Measurements from ENCODE around the gene NAV1. TPM values are rescaled to one million over a fixed set of nuclear protein-coding genes. Genes with fewer than 3 reads are reported as not detected.

NAV1 gene
- total and polyA plus RNA-seq, 9 of the 15 experiments (the other 6 are each of a cell fraction or from before 2014, with no cell fraction given), result 0.91 to 16.8 (median 3.2) TPM

GRCh38 chr1:201493757-201494617 lies 44.9 kb upstream of the NAV1 start:
- H3K27me3 ChIP-seq (ENCODE audit: control insufficient read depth in 2 of 2, insufficient read depth in 2 of 2, low read length in 2 of 2), result peaks cover 0 to 10% of the 10 kb centered on the region in 2 experiments; a peak in 1 of 5 replicates
- POLR2A ChIA-PET, result interaction anchor here (0.5 to 1.6 kb wide), 2 partner anchors 8 to 10 kb away, joined by 3 to 4 read pairs; no protein-coding TSS in a partner anchor
- no TSS peak for BruUV-seq (replicated peaks)
- in situ Hi-C loops (cut with MboI), result no loop called here
- H3K79me2 ChIP-seq (ENCODE audit: control insufficient read depth, insufficient read depth, low read length), result no peaks in the 10 kb centered on the region
- no peak overlapping the region for H3K9ac ChIP-seq (ENCODE audit: insufficient read depth in 1 of 2, low read depth in 2 of 2, low read length in 2 of 2)
- FAIRE-seq, result no peak
- CTCF ChIA-PET (ENCODE audit: low intra/inter-chr PET ratio), result no interaction called here
- DNase-seq (ENCODE audit: extremely low read depth in 1 of 4, low spot score in 3 of 4), result no peak
- H3K27ac ChIP-seq (ENCODE audit: extremely low read depth, low read depth, low read length), result no peak overlapping the region
- H3K9me3 ChIP-seq (replicated peaks; ENCODE audit: control insufficient read depth, insufficient read depth, low read depth, low read length), result no peaks in the 10 kb centered on the region
- no peak overlapping the region for H2AFZ ChIP-seq (ENCODE audit: low read depth, low read length)
- no peak overlapping the region for H3K4me3 ChIP-seq
- no peak overlapping the region for H3K4me2 ChIP-seq (ENCODE audit: insufficient read depth, low read length)
- intact Hi-C loops (cut with micrococcal nuclease), result no loop called here
- H3K36me3 ChIP-seq (ENCODE audit: control insufficient read depth, insufficient read depth, low read length), result no peaks in the 10 kb centered on the region
- no peak for ATAC-seq
- H3K4me1 ChIP-seq (replicated peaks in 1 of 2; ENCODE audit: control insufficient read depth in 2 of 2, insufficient read depth in 2 of 2, low read length in 2 of 2), result peaks cover 0 to 3% of the 10 kb centered on the region in 2 experiments; a peak in 3 of 5 replicates
- 44% methylated on average over 15 of the region's 15 CpGs for WGBS (ENCODE audit: insufficient coverage, low coverage, missing lambda C conversion rate)
- no peaks in the 10 kb centered on the region for H4K20me1 ChIP-seq (replicated peaks; ENCODE audit: control insufficient read depth, insufficient read depth, low read length)
- H3K9me1 ChIP-seq (ENCODE audit: control insufficient read depth, insufficient read depth, low read length), result no peaks in the 10 kb centered on the region
- no peak for TF ChIP-seq ZFP1 (CRISPR knock-in tag; IDR thresholded peaks at IDR 0.05)
- TF ChIP-seq CHD7 (IDR thresholded peaks at IDR 0.05; ENCODE audit: low read depth, low read length), result no peak
- TF ChIP-seq ELF1 (tag; IDR thresholded peaks at IDR 0.05), result no peak
- no peak for TF ChIP-seq MXD1 (CRISPR knock-in tag; IDR thresholded peaks at IDR 0.05; ENCODE audit: borderline replicate concordance, poor library complexity, severe bottlenecking)
- no peak for TF ChIP-seq ADNP (tag; IDR thresholded peaks at IDR 0.05)
- no peak for TF ChIP-seq ZNF146 (CRISPR knock-in tag; IDR thresholded peaks at IDR 0.05; ENCODE audit: unreplicated experiment)
- no peak for TF ChIP-seq BRCA1 (IDR thresholded peaks at IDR 0.05)
- no peak for TF ChIP-seq BRCA1 (CRISPR knock-in tag; IDR thresholded peaks at IDR 0.05)
- no peak for TF ChIP-seq ZNF124 (CRISPR knock-in tag; IDR thresholded peaks at IDR 0.05)
- TF ChIP-seq EP300 (IDR thresholded peaks at IDR 0.05; ENCODE audit: low read length), result no peak
- no peak for TF ChIP-seq SUPT5H (IDR thresholded peaks at IDR 0.05)

Data from K562 (cell line).